AG10803 (cell line): Measurements from ENCODE around the gene ARSH.
A peak's percentile ranks its signal among the peaks of the same experiment; 100 is the strongest.
"Not testable (repeated sequence)": the region's sequence is repeated elsewhere in the genome, so short reads cannot be mapped to it uniquely, and the experiment has no call there.

Experiments
- DNase-seq: peaks from one replicate; pipeline ENCODE4 v3.0.0; 2010; ENCODE audit warnings: low read depth
- H3K4me3 ChIP-seq: 2 replicates; pipeline ENCODE4 v1.5.1; 2011; ENCODE audit warnings: mild to moderate bottlenecking, low read length, control low read depth
- TF ChIP-seq, protein P1 (sequence below): conservative IDR thresholded peaks from 2 replicates; pipeline ENCODE4 v1.5.1; 2011; ENCODE audit warnings: mild to moderate bottlenecking, low read length, control low read depth, inconsistent platforms

ARSH gene

DNA sequence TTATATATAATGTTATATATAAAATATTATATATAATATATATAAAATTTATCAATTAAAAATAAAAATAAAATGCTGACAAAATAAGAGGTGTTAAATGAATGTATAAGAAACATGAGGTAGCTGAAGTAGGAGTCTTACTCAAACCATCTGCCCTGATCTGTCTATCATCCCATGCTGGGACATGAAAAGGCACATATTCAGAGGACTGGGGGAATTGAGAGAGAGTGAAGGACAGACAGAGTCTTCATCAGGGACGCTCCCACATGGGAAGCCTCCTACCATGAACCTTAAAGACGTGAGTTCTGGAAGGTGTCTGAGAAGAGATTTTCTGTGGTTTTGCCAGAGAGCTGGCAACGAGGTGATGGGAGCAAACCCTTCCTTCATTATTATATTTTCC lies 30.9 kb downstream of the ARSH start:
- no peak for DNase-seq
- no peak overlapping the region for H3K4me3 ChIP-seq

DNA sequence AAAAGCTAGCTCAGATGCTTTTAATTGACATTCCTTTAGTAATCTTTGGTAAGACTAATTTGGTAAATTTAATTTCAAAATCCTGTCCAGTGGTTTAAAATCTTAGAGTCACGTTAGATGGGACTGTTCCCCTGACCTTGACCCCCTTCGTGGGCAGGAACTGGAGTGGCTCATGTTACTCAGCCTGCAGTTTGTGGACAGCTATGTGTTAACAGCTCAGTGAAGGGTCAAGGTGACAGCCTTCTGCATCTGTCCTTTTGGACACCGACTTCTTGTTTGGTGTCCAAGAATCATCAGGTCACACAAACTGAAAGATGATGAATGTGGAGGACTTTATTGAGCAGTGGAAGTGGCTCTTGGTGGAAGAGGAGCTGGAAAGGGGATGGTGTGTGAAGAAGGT lies 37.9 kb downstream of the ARSH start:
- TF ChIP-seq, protein P1, sequence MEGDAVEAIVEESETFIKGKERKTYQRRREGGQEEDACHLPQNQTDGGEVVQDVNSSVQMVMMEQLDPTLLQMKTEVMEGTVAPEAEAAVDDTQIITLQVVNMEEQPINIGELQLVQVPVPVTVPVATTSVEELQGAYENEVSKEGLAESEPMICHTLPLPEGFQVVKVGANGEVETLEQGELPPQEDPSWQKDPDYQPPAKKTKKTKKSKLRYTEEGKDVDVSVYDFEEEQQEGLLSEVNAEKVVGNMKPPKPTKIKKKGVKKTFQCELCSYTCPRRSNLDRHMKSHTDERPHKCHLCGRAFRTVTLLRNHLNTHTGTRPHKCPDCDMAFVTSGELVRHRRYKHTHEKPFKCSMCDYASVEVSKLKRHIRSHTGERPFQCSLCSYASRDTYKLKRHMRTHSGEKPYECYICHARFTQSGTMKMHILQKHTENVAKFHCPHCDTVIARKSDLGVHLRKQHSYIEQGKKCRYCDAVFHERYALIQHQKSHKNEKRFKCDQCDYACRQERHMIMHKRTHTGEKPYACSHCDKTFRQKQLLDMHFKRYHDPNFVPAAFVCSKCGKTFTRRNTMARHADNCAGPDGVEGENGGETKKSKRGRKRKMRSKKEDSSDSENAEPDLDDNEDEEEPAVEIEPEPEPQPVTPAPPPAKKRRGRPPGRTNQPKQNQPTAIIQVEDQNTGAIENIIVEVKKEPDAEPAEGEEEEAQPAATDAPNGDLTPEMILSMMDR: no peak
- DNase-seq: no peak
- no peak overlapping the region for H3K4me3 ChIP-seq

More for the DNA sequence above, 30.9 kb downstream of the ARSH start:
- TF ChIP-seq, protein P1: no peak

DNA sequence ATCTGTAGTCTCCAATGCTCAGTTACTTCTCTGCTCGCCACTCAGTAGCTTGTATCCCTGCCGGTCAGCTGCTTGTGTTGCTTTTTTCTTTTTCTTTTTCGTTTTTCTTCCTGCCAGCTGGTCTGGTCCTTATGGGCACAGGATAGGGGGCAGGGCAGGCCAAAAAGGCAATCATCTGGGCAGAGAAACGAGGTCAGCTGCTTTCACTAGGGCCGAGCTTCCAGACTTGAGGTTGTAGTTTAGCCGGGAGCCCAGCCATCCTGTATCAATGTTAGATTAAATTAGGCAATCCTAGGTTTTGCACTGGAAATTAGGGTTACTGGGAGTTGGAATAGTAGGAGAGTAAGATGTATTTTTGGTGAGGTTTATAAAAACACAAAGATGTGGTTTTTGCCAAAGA lies 38.3 kb downstream of the ARSH start:
- TF ChIP-seq, protein P1: no peak
- DNase-seq: no peak
- H3K4me3 ChIP-seq: no peak overlapping the region

DNA sequence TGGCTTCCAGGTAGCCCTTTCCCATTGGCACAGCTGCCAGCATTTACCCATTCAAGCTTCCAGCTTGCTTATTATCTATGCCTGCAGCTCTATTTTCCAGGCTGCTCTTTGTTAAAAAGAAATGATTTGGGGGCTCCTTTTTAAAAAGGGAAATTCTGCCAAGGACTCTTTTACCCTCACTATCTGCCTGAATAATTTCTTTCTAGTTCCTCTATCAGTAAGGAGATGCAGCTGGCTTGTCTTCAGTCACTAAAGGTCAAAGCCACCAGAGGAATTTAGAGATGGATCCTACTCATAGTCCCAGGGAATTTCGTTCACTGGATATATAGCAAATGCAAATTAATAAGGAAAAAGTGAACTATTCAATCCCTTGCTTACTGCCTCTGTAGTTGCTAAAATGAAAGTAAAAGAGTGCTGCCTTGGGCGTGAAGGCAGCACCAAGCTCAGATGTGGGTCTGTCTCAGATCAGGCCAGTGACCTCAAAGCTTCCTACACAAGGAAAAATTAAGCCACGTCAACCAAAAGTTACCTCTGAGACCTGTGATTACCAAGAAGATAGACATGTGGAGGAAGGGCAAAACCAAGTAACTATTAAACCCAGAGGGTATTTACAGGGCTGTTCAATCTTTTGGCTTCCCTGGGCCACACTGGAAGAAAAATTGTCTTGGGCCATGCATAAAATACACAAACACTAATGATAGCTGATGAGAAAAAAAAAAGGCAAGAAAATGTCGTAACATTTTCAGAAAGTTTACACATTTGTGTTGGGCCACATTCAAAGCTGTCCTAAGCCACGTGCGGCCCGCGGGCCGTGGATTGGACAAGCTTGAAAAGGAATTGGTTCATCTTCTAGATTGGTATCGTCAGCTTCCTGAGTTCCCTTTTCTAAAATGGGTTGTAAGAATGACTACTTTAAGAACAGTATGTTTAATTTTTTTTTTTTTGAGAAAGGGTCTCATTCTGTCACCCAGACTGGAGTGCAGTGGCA lies 40.2 kb downstream of the ARSH start:
- no peak overlapping the region for H3K4me3 ChIP-seq
- peak; percentile 3 for DNase-seq
- TF ChIP-seq, protein P1: no peak

DNA sequence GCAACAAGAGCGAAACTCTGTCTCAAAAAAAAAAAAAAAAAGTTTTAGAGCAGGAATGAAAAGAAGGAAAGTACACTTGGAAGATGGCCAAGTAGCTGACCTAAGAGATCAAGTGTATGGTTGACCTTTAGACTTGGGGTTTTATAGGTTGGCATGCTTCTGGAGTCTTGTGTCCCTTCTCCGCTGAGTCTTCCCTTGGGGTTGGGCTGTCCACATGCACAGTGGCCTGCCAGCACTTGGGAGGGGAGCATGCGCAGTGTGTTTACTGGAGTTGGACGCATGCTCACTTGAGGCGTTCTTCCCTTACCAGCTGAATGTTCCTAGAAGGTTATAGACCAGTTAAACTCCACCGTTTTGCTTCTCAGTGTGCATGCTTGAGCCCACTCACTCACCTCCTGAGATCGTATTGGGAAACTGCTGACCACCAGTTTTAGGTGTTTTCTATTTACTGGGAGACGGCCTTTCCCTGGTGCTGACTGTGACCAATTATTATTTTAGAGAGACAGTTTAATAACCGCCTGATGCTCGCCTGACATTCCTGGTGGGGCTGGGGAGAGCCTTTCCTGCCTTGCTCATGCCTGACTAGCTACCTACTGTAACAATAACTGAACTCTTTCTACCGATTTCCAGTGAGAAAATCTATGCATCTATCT lies 44.3 kb downstream of the ARSH start:
- not testable (repeated sequence) for DNase-seq, H3K4me3 ChIP-seq

DNA sequence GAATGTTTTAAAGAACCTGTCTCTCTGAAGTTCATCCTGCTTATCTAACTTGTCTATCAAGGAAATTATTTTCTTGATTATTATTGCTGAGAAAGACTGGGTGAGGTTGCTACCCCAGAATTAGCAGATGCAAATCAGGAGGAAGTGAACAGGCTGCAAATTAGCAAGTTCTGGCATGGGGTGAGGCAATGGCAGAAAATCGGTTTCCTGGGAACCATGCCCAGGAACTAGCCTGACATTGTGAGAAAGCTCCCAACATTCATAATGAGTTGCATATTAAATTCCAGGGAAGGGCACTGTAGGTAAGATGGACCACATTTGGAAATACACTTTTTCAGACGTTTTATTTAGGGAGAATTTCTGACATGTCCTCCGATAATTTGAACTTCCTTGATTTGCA lies 46.5 kb downstream of the ARSH start:
- TF ChIP-seq, protein P1: no peak
- no peak overlapping the region for H3K4me3 ChIP-seq
- peak; percentile 2 for DNase-seq

DNA sequence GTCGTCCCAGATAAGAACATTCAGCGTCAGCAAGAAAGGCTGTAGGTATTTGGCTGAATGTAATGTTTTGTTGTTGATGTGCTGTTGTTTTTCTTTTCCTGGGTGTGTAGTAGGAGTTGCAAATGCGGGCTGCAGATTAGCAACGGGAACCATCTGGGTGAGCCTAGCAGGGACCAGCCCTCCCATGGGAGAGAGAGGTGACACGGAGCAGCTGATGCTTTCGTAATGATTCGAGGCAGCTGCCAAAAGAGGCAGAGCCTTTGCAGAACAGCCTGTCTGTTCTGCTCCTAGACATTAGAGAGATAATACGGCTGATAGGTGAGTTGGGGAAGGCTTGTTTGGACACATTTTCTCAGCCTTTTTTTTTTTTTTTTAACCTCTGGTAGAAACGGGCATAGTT lies 60.2 kb downstream of the ARSH start:
- DNase-seq: peak; percentile 2
- TF ChIP-seq, protein P1: no peak
- no peak overlapping the region for H3K4me3 ChIP-seq
